Measurements from ENCODE around the gene ELOVL5. TPM values are rescaled to one million over a fixed set of nuclear protein-coding genes. Genes with fewer than 3 reads are reported as not detected.

Gene ELOVL5
- total RNA-seq, 2 donors from 2014 or later: 52.2 to 54.0 TPM

DNA sequence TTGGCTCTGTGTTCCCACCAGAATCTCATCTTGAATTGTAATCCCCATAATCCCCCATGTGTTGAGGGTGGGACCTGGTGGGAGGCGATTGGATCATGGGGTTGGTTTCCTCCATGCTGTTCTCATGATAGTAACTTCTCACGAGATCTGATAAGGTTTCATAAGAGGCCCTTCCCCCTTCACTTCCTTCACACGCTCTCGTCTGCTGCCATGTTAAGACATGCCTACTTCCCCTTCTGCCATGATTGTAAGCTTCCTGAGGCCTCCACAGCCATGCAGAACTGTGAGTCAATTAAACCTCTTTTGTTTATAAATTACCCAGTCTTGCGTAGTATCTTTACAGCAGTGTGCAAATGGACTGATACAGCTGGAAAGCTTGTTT, 90.0 kb downstream of the ELOVL5 start:
- intact Hi-C loops (cut with DNase I): no loop called here
- no peak for DNase-seq (ENCODE audit: low spot score)

GRCh38 chr6:53258076-53258773, 90.5 kb downstream of the ELOVL5 start:
- intact Hi-C loops (cut with DNase I): no loop called here
- DNase-seq (ENCODE audit: low spot score): no peak

DNA sequence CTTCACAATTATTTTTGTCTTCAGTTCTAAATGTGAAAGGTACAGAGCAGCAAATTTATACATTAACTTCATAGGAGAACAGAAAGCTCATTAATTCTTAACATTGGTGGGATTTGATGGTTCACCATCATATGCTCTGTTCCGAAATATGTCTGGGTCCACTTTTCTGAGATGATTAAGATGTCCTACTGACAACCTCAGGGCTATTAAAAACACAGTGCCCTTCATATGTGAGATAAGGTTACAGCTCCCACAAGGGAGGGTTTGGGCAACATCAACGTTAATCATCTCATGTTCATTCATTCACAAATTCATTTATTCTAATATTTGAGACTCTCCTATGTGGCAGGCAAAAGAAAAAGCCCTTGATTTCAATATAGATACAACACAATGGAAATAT, 91.2 kb downstream of the ELOVL5 start:
- no peak for DNase-seq (ENCODE audit: low spot score)
- intact Hi-C loops (cut with DNase I): no loop called here

- intact Hi-C loops (cut with DNase I): no loop called here
- no peak for DNase-seq (ENCODE audit: low spot score)
Observed at GRCh38 chr6:53257001-53257400, 91.7 kb downstream of the ELOVL5 start.

DNA sequence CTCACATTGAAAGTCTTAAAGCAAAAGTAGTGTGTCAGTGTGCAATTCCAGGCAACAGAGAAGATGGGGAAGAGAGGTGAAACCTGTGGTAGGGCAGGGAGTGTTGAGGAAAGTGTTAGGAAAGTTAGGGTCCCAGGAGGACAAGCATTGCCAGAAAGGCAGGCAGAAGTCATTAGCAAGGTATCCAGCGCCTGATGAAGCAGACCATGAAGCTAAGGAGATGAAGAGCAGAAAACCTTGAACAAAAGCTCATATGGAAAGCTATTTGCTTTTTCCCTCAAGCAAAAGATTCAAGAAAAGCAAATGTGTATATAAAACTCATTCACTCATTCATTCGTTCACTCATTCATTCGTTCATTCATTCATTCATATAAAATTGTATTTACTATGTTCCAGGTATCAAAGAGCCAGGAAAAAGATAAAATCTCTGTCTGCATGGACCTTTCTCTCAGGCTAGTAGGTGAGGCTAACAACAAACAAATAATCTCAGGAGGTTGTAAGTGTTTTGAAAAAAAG, 96.5 kb downstream of the ELOVL5 start:
- DNase-seq (ENCODE audit: low spot score): no peak
- intact Hi-C loops (cut with DNase I): no loop called here

- intact Hi-C loops (cut with DNase I): no loop called here
- DNase-seq (ENCODE audit: low spot score): no peak
Observed at GRCh38 chr6:53251033-53251672, 97.6 kb downstream of the ELOVL5 start.

DNA sequence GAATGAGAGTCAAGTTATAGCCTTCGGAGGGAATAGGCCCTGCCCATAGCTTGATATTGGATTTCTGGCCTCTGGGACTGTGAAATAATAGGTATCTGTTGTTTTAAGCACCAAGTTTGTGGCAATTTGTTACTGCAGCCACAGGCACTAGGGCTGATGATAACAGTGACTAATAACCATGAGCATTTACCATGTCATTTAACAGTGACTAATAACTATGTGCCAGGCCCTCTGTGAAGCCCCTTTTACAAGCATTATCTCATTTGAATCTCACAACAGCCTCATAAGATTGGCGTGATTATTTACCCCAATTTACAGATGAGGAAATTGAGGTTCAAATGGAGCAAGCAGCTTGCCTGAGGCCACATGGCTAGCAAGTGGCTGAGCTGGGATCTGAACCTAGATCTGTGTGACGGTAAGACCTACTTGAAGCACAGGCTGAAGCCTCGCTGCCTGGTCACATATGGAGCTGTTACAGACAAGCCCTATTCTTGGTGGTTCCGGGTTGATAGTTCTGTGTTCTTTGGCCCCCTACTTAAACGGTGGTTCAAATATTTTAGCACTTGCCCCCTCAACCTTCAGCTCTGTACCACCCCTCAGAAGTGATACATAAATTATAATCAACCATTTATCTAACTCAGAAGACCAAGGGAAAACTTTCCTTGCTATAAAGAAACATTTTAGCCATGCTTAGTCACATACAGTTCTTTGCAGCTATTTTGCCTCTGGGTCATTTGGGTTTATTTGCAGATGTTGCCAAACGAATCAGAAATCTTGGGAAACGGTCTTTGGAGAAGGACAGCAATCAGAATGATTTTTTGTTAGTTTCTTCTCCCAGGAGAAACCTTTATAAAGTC, 98.3 kb downstream of the ELOVL5 start:
- DNase-seq (ENCODE audit: low spot score): no peak
- intact Hi-C loops (cut with DNase I): no loop called here

GRCh38 chr6:53246924-53247323, 101.8 kb downstream of the ELOVL5 start:
- intact Hi-C loops (cut with DNase I): no loop called here
- no peak for DNase-seq (ENCODE audit: low spot score)

DNA sequence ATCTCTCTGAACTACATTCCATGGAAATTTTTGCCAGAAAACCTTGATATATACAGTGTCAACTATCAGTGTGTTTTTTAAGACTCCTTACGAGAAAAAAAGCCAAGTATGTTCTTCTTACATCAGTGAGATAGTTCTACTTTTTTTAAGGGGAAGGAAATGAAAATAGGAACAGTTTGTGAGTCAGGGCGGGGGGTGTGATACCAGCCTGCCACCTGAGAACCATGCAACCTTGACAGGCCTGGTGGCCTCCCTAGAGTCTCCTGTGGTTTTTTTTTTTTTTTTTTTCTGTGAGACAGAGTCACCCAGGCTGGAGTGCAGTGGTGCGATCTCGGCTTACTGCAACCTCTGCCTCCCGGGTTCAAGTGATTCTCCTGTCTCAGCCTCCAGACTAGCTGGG, 103.8 kb downstream of the ELOVL5 start:
- intact Hi-C loops (cut with DNase I): no loop called here
- no peak for DNase-seq (ENCODE audit: low spot score)

DNA sequence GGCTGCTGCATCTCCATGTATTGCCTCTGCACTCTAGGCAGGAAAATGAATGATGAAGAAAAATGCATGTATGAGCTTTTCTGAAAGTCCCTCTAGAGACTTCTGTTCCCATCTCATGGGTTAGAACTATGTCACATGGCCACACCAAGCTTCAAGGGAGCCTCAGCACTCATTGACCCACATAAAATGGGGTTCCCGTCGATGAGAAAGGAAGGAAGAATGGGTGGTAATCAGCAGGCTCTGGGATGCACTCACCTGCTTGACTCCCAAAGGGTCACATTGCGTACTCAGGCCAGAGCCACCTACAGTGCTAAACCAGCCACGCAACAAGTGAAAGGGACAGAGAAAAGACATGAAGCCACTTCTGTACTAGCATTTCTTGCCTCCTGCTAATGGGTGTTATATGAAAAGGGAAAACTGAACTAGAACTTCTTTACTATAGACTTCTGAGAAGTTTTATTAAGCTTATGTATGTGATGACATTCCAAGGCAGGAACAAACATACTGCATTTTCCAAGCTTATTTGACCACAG, 104.3 kb downstream of the ELOVL5 start:
- intact Hi-C loops (cut with DNase I): no loop called here
- DNase-seq (ENCODE audit: low spot score): no peak

DNA sequence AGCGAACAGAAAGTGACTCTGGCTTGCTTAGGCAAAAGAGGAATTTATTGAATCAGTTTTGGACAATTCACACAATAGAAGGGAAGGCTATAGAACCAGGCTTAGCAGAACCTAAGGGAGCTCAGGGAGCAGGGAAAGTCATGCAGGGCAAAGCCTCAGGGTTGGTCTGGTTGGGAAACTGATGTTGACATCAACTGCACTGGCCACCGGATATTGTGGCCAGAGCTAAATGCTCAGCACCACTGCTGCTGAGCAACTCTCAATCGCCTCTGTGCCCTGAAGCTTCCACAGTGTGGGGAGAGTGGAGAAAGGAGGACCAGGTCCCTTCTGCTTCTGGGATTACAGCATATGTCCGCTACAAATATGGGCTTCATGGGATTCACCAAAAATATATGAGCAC, 106.8 kb downstream of the ELOVL5 start:
- intact Hi-C loops (cut with DNase I): no loop called here
- DNase-seq (ENCODE audit: low spot score): no peak

DNA sequence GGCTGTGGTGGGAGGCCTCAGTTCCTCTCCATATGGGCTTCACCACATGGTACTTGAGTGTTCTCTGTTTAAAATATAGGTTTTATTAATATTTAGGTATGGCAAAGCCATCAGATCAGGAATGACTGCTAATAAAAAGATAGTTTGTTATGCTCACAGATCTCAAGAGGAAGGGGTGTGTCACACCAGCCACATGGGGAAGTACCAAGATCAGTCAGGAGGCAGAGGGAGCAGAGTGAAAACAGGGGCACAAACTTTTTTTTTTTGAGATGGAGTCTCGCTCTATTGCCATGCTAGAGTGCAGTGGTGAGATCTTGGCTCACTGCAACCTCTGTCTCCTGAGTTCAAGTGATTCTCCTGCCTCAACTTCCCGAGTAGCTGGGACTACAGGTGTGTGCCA, 108.0 kb downstream of the ELOVL5 start:
- no peak for DNase-seq (ENCODE audit: low spot score)

DNA sequence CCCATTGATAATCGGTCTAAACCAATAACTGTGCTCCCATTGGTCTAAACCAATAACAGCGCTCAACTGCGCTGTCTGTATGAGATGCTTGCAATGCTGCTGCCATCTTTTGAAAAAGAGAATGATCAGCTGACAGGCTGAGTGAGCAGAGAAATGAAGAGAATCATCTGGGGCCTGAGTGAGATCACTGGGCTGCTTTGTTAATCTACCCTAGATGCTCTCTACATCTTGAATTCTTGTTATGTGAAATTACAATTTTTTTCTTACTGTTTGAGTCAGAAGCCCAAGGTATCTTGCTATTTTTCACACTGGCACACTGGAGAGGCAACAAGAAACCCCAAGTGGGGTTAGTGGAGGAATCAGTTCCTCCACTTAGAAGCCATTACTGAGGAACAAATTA, 108.6 kb downstream of the ELOVL5 start:
- DNase-seq (ENCODE audit: low spot score): no peak
- intact Hi-C loops (cut with DNase I): no loop called here

More for the DNA sequence above, 108.0 kb downstream of the ELOVL5 start:
- intact Hi-C loops (cut with DNase I): no loop called here

- no peak for DNase-seq (ENCODE audit: low spot score)
- intact Hi-C loops (cut with DNase I): loop anchor here in 1 of 2 donors (5.0 kb wide), 1 partner anchor 1023 kb away; no protein-coding TSS in a partner anchor
Observed at GRCh38 chr6:53239526-53239925, 109.2 kb downstream of the ELOVL5 start.

DNA sequence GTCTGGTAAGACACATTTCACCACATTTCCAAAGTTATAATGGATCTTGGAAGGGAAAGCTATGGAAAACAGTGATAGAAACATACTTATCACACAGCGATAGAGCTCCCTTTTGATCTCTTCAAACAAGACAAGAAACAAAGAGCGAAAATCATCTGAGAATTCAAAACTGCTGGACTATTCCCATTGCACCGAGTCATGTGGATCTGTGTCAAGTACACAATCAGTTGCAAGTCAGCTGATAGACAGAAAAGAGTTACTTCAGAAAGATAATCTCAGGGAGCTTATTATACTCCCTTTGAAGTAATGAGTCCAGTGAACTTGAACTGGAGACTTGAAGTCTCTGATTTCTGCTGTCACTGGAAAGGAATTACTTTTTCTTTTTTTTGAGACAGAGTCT, 110.4 kb downstream of the ELOVL5 start:
- intact Hi-C loops (cut with DNase I): loop anchor here in 1 of 2 donors (5.0 kb wide), 1 partner anchor 1024 kb away; no protein-coding TSS in a partner anchor
- no peak for DNase-seq (ENCODE audit: low spot score)

- intact Hi-C loops (cut with DNase I): loop anchor here in 1 of 2 donors (5.0 kb wide), 1 partner anchor 1026 kb away; no protein-coding TSS in a partner anchor
- DNase-seq (ENCODE audit: low spot score): no peak
Observed at GRCh38 chr6:53236241-53236640, 112.5 kb downstream of the ELOVL5 start.

- intact Hi-C loops (cut with DNase I): loop anchor here in 1 of 2 donors (5.0 kb wide), 1 partner anchor 1027 kb away; no protein-coding TSS in a partner anchor
- DNase-seq (ENCODE audit: low spot score): no peak
Observed at GRCh38 chr6:53235508-53235907, 113.2 kb downstream of the ELOVL5 start.

DNA sequence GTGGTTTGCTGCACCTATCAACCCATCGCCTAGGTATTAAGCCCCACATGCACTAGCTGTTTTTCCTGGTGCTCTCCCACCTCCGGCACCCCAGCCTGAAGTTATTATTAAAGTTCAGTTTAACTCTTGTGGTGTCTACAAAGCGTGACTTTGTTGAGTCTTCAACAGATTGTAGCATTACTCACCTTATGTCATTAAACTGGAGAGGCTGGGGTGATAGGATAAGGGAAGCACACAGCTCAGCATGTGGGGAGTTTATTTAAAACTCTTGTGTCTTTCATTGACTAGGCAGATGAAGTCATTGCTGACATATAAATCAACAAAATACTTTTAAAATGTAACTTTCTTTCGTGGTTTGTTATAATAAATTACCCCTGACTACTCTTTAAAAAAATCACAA, 115.4 kb downstream of the ELOVL5 start:
- intact Hi-C loops (cut with DNase I): no loop called here
- no peak for DNase-seq (ENCODE audit: low spot score)

DNA sequence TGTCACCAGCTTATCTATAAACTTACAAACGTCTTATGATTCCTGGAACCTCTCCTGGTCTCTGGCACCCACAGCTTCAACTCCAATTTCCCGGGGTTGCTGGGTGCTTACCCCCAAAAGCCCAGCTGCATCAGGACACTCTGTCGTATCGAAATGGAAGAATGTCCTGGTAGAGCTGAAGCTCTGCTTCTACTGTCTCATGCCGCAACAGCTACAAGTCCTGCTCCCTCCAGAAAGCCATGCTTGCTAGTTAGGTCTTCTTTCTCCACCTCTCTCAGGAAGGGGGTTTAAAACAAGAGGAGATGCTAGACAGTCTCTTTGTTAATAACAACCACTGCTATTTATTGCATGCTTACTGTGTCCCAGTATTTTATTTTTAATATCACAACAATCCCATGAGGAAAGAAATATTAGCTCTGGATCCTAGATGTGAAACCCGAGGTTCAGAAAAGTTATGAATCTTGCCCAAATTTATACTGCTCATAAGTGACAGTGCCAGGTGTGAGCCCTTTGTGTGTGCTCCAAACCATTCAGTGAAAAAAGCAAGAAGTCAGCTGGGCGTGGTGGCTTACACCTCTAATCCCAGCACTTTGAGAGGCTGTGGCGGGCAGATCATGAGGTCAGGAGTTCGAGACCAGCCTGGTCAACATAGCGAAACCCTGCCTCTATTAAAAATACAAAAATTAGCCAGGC, 117.8 kb downstream of the ELOVL5 start:
- intact Hi-C loops (cut with DNase I): no loop called here
- no peak for DNase-seq (ENCODE audit: low spot score)

Data from posterior vena cava (tissue), 2 donors.